HPDE6-E6E7 (cell line): ENCODE results near the gene KCNQ1.

Experiments used
- DNase-seq: peaks from one replicate; pipeline ENCODE4 v3.0.0; 2011; ENCODE audit warnings: missing footprints; ENCODE audit errors: extremely low spot score

Gene KCNQ1

GRCh38 chr11:2549876-2550605 is 105.2 kb downstream of the KCNQ1 start:
- DNase-seq, result no peak

- no peak for DNase-seq
These were observed 105.8 kb downstream of the KCNQ1 start for GRCh38 chr11:2550606-2550970.

- DNase-seq, result no peak
These were observed 106.3 kb downstream of the KCNQ1 start for GRCh38 chr11:2551131-2551530.

DNA sequence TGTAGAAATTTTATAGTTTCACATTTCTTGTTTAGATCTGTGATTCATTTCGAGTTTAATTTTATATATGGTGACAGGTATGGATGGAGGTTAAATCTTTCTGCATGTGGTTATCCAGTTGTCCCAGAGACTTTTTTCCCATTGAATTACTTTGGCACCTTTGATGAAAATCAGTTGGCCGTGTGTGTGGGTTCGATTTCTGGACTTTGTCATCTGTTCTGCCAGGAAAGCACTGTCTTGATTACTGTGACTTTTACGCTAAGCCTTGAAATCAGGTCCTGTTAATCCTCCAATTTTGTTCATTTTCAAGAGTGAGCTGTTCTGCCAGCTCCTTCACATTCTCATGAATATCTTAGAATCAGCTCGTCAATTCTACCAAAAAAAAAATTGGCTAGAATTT is 107.4 kb downstream of the KCNQ1 start:
- DNase-seq, result no peak

DNA sequence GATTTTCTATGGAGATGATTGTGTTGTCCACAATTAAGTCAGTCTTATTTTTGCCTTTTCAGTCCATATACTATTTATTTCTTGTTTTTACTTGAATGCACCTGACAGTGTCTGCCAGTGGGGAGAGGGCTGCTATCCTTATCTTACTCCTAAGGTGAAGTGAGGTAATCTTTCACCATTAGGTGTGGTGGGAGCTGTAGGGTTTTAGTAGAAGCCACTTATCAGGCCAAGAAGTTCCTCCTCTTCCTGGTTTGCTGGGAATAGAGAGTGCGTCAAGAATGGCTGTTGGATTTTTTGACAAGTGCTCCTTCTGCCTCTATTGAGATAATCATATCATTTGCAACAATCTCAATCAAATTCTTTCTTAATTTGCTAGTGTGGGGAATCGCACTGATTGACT is 108.4 kb downstream of the KCNQ1 start:
- no peak for DNase-seq

DNA sequence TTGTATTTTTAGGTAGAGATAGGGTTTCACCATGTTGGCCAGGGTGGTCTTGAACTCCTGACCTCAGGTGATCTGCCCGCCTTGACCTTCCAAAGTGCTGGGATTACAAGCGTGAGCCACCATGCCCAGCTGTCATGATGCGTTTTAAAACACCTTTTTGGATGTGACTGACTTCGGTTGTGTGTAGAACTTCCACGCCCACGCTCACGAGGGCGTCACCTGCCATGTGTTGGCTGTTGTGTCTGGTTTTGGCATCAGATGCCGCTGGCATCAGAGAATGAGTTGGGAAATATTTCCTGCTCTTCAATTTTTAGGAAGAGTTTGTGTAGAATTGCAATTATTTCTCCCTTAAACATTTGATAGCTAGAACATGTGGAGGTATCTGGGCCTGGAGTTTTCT is 109.1 kb downstream of the KCNQ1 start:
- DNase-seq, result no peak

GRCh38 chr11:2554338-2555207 is 109.8 kb downstream of the KCNQ1 start:
- DNase-seq, result no peak

DNA sequence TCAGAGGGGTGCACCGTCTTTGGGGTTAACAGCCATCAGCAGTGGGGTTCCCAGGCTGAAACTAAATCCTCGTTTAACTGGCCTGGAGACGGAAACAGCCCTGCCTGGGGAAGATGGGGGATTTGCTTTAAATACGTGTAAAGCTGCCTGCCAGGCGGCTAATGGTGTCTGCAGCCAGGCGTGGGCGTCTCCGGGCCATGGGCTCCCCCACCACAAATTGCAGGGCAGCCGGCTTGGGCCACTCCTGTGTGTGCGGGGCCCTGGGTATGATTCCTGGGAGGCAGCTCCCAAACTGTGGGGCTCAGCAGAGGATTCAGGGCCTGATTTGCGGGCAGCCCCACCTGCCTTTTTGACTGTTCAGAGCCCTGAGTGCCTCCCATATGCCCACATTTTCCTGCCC is 110.5 kb downstream of the KCNQ1 start:
- no peak for DNase-seq

DNA sequence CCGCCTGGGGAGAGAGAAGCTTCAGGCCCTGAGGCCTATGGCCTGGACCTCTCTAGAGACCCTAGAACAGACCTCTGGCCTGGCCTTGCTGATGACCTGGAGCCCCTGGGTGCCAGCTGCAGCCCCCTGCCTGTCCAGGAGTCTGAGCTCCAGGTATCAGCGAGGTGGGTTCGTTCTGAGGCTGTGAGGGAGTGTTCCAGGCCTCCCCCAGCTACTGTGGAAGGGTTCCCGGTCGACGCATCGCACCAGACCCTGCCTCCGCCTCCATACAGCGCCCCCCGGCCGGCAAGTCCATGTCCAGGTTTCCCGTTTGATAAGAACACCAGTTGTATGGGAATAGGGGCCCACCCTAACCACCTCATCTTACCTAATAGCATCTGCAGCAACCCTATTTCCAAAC is 111.1 kb downstream of the KCNQ1 start:
- no peak for DNase-seq

GRCh38 chr11:2557381-2557780 is 112.6 kb downstream of the KCNQ1 start:
- no peak for DNase-seq

- no peak for DNase-seq
These were observed 113.6 kb downstream of the KCNQ1 start for GRCh38 chr11:2558397-2558796.

- no peak for DNase-seq
These were observed 114.2 kb downstream of the KCNQ1 start for GRCh38 chr11:2558861-2559526.

GRCh38 chr11:2559527-2560311 is 114.9 kb downstream of the KCNQ1 start:
- DNase-seq, result no peak

DNA sequence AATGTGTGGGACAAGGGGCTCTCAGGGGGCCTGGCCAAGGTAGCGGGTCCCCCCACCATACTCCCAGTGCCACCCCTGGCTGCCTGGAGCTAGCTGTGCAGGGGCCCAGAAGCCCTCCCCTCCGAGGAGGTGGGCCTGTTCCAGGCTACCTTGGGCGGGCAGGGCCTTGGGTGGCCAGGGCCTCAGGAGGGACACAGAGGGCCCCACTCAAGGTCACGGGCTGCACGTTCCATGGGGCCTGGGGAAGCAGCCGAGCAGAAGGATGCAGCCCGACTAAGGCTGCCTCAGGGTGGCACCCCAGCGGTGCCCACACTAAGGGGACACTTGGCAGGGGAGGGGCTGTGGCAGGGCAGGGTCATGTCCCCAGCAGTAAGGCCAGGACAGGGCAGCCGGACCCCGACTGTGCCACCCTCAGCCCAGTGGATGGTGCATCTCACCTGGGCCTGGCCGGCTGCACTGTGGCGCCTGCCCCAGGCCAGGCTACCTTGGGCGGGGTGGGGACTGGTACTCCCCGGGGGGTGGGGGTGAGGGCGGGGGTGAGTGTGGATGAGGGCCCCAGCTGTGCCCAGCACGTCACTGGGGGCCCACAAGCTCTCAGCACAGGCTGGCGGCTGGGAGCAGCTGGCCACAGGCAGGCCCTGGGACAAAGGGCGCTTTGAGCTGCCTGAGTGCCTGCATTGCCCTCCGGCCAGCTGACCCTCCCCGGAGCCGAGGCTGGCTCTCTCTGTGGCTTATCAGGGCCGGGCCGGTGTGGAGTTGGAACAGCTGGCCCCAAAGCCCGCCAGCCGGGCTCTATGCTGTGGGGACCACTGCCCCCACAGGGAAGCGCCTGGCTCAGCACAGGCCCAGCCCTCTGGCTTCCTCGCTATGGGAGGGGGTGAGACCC is 117.1 kb downstream of the KCNQ1 start:
- DNase-seq, result no peak

GRCh38 chr11:2562890-2563212 is 118.0 kb downstream of the KCNQ1 start:
- no peak for DNase-seq

- DNase-seq, result no peak
These were observed 118.6 kb downstream of the KCNQ1 start for GRCh38 chr11:2563213-2564007.

DNA sequence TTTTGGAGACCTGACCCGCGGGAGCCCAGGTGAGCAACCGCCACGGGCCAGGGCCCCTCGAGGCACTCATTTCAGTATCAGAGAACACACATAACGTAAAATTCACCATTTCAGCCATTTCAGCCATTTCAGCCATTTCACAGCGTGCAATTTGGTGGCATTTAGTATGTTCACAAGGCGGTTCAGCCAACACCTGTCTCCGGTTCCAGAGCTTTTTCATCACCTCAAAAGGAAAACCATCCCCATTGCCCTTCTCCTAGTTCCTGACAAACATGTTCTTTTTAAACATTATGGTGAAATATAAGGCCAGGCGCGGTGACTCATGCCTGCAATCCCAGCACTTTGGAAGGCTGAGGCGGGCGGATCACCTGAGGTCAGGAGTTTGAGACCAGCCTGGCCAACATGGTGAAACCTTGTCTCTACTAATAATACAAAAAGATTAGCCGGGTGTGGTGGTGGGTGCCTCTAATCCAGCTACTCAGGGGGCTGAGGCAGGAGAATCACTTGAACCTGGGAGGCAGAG is 119.3 kb downstream of the KCNQ1 start:
- no peak for DNase-seq

GRCh38 chr11:2564588-2565425 is 120.0 kb downstream of the KCNQ1 start:
- DNase-seq, result no peak
